Measurements from ENCODE around the gene S100A7A. TPM values are rescaled to one million over a fixed set of nuclear protein-coding genes. Genes with fewer than 3 reads are reported as not detected.

Gene S100A7A
- not detected in 2 replicates for total RNA-seq

DNA sequence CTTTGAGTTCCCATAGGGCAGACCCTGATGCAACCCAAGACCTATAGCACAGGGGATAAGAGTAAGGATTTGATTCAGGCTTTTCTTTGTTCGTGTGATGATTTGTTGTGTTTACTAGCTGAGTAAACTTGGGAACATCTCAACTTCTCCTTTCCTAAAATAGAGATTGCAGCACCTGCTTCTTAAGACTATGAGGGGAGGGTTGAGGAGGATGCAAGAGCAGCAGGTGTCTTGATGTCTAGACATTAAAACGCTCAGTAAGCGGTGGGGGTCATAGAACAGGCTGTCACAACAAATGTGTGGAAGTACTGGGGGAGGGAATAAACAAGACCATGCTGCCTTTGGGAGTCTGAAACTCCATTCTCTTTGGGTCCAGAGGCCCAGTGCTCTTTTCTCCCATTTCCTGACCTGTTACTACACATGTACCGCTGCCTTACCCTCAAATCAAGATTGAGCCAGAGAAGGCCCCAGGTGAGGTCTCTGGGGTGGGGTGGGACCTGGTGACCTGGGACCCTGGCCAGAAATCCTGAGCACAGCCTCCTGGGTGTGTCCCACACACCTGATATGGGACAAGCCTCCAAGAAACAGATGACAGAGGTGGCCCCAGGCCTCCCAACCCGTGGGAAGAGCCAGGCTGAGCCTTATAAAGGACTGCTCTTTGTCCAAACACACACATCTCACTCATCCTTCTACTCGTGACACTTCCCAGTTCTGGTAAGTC, at the start of gene S100A7A:
S100A7A (plus strand) TSS at position 671 of the 721 bp plus-strand sequence. CDS start 1,563 bp downstream, outside the sequence.

DNA sequence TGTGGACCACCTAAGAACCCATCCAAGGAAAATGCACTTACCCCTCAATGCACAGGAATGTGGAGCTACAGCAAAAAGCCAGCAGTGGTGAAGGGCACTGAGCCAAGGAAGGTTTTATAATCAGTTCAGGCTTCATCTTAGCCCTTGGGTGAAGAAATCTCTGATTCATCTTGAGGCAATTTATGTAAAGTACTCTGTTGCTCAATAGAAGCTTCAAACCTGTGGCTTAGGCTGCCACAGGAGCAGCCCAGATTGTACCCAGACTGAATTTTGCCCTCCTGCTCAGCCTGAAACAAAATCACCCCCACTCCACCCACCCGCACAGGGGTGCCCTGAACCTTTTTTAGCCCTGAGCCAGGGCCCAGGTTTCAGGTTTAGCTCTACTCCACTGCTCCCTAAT, 40.8 kb upstream of the S100A7A start, which contains the start of gene S100A12:
S100A12 (minus strand) TSS at position 111 of the 400 bp plus-strand sequence. CDS start 1,029 bp downstream, outside the sequence.

GRCh38 chr1:153390938-153391710, 25.2 kb upstream of the S100A7A start, which contains the start of gene S100A8:
S100A8 (minus strand) TSS chr1:153391073; CDS start chr1:153390535, 538 bp downstream.

DNA sequence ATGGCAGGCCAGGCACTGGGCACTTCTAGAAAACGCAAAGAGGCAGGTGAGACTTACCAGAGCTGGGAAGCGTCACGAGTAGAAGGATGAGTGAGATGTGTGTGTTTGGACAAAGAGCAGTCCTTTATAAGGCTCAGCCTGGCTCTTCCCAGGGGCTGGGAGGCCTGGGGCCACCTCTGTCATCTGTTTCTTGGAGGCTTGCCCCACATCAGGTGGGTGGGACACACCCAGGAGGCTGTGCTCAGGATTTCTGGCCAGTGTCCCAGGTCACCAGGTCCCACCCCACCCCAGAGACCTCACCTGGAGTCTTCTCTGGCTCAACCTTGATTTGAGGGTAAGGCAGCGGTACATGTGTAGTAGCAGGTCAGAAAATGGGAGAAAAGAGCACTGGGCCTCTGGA, 44.2 kb downstream of the S100A7A start, which contains the start of gene S100A7:
S100A7 (minus strand) TSS at position 101 of the 400 bp plus-strand sequence. CDS start 1,638 bp downstream, outside the sequence.

Small RNA genes lying within 50 kb of the gene (small RNA-seq; reads per million reads assigned to genes)
- not detected for gene S100A15A

Other genes with a start within 250 kb of the S100A7A start
- gene LELP1, start 213.1 kb upstream of the S100A7A start, total RNA-seq: not detected in 2 replicates
- not detected in 2 replicates for gene PRR9, start 198.9 kb upstream of the S100A7A start, total RNA-seq
- not detected in 2 replicates for gene LORICRIN, start 156.8 kb upstream of the S100A7A start, total RNA-seq
- not detected in 2 replicates for gene PGLYRP3, start 103.6 kb upstream of the S100A7A start, total RNA-seq
- not detected in 2 replicates for gene PGLYRP4, start 67.7 kb upstream of the S100A7A start, total RNA-seq
- not detected in 2 replicates for gene S100A9, start 58.7 kb upstream of the S100A7A start, total RNA-seq
- gene S100A12, start 40.9 kb upstream of the S100A7A start, total RNA-seq: not detected in 2 replicates
- gene S100A8, start 25.4 kb upstream of the S100A7A start, total RNA-seq: not detected in 2 replicates
- gene S100A7, start 44.1 kb downstream of the S100A7A start, total RNA-seq: not detected in 2 replicates
- gene S100A6, start 119.5 kb downstream of the S100A7A start, total RNA-seq: 478 and 546 TPM in 2 replicates
- gene S100A5, start 124.4 kb downstream of the S100A7A start, total RNA-seq: not detected in 2 replicates
- gene S100A4, start 129.3 kb downstream of the S100A7A start, total RNA-seq: 5.2 and 5.7 TPM in 2 replicates
- gene S100A3, start 132.7 kb downstream of the S100A7A start, total RNA-seq: 0.98 and 2.4 TPM in 2 replicates
- gene S100A2, start 149.3 kb downstream of the S100A7A start, total RNA-seq: 0.33 and 0.86 TPM in 2 replicates
- gene S100A16, start 196.6 kb downstream of the S100A7A start, total RNA-seq: 678 and 716 TPM in 2 replicates
- gene S100A14, start 199.8 kb downstream of the S100A7A start, total RNA-seq: not detected in 2 replicates
- 65.8 and 96.4 TPM in 2 replicates for gene S100A13, start 211.0 kb downstream of the S100A7A start, total RNA-seq
- gene S100A1, start 211.9 kb downstream of the S100A7A start, total RNA-seq: 0.38 TPM in 1 of 2 replicates, not detected in the other
- gene CHTOP, start 217.5 kb downstream of the S100A7A start, total RNA-seq: 35.5 and 35.6 TPM in 2 replicates
- gene SNAPIN, start 242.2 kb downstream of the S100A7A start, total RNA-seq: 45.2 and 53.9 TPM in 2 replicates

All from vein endothelial cell (primary cell).